ENCODE measurements around the gene PCNX4. TPM values are rescaled to one million over a fixed set of nuclear protein-coding genes. Genes with fewer than 3 reads are reported as not detected.

The PCNX4 gene
- total RNA-seq, 1 experiment from 2014 or later, result 129 TPM

Other genes with a start within 250 kb of the PCNX4 start
- gene RTN1, start 221.1 kb upstream of the PCNX4 start, total RNA-seq (2014; rRNA removed; shearing (Covaris generic)), result not detected in 2 replicates
- gene LRRC9, start 171.8 kb upstream of the PCNX4 start, total RNA-seq (2014; rRNA removed; shearing (Covaris generic)), result not detected in 2 replicates
- gene DHRS7, start 73.5 kb downstream of the PCNX4 start, total RNA-seq (2014; rRNA removed; shearing (Covaris generic)), result 39.7 and 59.3 TPM in 2 replicates
- gene PPM1A, start 157.3 kb downstream of the PCNX4 start, total RNA-seq (2014; rRNA removed; shearing (Covaris generic)), result 23.0 and 37.6 TPM in 2 replicates